Measurements from ENCODE around the gene TMEM31. TPM values are rescaled to one million over a fixed set of nuclear protein-coding genes. Genes with fewer than 3 reads are reported as not detected.

Gene TMEM31
- total RNA-seq, 1 donor from 2014 or later = not detected

DNA sequence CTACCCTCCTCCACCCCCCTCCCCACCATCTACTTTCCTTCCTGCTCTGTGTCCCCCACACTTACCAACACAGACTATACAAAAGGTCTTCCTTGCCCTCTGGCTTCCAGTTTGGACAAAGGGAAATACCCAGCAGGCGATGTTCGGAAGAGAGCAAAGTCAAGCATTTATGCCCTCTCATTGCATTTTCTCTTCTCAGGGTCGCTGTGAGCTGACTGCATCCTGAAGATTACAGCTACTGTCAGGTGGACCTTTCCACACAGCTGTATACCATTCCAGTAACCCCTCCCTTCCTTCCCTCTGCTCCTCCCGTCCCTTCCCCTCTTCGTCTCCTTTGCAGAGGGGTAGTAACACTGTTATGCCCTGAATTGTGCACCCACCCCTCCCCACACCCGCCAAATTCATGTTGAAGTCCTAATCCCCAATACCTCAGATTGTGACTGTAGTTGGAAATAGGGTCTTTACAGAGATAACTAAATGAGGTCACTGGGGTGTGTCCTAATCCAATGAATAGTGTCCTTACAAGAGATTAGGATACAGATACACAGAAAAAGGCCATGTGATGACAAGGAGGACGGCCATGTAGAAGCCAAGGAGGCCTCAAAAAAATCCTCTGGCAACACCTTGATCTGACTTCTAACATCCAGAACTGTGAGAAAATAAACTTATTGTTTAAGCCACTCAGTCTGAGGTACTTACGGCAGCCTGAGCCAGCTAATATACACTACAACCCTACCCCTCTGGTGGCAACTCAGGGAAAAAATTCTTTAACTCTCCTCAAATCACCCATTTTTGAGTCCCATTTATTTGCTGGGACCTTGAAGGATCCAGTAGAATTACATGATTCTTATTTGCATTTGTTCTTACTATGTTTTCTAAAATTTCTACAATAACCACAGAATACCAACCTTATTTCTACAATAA, 35.9 kb upstream of the TMEM31 start:
- Mint-ChIP-seq H3K27ac (no peak overlapping the region), H3K4me3 (no peak overlapping the region)

DNA sequence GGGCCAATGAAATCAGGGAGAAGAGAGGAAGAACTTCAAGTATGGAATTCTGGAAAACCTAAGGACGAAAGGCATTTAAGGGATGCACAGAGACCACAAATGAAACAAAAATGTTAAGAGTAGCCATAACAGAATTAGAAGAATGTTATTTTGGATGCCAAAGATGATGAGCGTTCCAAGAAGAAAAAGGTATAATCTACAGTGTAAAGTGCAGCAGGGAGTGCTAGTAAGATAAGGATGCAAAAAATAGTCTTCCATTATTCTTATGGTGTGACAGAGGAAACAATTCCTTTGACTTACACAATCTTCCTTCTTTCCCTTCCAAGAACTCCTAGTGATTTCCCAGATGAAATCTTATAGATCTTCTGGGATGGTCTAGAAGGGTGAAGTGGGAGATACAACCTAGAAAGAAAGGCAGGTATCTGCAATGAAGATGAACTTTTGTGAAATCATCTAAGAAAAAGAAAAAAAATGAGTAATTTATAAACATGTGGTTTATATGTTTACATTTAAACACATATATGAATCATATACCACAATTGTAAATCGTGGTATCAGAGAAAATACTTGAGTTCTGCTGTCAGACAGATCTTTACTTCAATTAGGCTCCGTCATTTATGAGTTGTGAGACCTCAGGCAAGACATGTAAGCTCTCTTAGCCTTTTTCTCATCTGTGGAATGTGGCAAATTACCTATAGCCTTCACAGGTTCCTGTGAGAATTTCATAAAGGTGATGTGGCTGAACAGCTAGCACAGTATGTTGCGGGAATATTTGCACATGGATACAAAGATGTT, 32.3 kb upstream of the TMEM31 start:
- Mint-ChIP-seq H3K27ac (no peak overlapping the region), H3K4me3 (no peak overlapping the region), H3K4me1 (no peaks in the 10 kb centered on the region), H3K9me3 (no peaks in the 10 kb centered on the region), H3K27me3 (no peaks in the 10 kb centered on the region), H3K36me3 (ENCODE audit: low read depth) (peaks cover 61% of the 10 kb centered on the region)
- DNase-seq (no peak), ATAC-seq (ENCODE audit: low read depth) (no peak)
- TF ChIP-seq, protein P1, sequence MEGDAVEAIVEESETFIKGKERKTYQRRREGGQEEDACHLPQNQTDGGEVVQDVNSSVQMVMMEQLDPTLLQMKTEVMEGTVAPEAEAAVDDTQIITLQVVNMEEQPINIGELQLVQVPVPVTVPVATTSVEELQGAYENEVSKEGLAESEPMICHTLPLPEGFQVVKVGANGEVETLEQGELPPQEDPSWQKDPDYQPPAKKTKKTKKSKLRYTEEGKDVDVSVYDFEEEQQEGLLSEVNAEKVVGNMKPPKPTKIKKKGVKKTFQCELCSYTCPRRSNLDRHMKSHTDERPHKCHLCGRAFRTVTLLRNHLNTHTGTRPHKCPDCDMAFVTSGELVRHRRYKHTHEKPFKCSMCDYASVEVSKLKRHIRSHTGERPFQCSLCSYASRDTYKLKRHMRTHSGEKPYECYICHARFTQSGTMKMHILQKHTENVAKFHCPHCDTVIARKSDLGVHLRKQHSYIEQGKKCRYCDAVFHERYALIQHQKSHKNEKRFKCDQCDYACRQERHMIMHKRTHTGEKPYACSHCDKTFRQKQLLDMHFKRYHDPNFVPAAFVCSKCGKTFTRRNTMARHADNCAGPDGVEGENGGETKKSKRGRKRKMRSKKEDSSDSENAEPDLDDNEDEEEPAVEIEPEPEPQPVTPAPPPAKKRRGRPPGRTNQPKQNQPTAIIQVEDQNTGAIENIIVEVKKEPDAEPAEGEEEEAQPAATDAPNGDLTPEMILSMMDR (IDR thresholded peaks at IDR 0.05) = no peak
- POLR2A ChIA-PET = no interaction called here
- CTCF ChIA-PET = no interaction called here
- intact Hi-C loops (cut with micrococcal nuclease) = no loop called here

More for the DNA sequence above, 35.9 kb upstream of the TMEM31 start:
- no peak for DNase-seq
- no peak for ATAC-seq (ENCODE audit: low read depth)
- TF ChIP-seq, protein P1 (IDR thresholded peaks at IDR 0.05) = no peak
- Mint-ChIP-seq H3K36me3 (ENCODE audit: low read depth) (peaks cover 46% of the 10 kb centered on the region), H3K4me1 (no peaks in the 10 kb centered on the region), H3K27me3 (no peaks in the 10 kb centered on the region), H3K9me3 (no peaks in the 10 kb centered on the region)
- CTCF ChIA-PET = no interaction called here
- POLR2A ChIA-PET = no interaction called here
- intact Hi-C loops (cut with micrococcal nuclease) = no loop called here

DNA sequence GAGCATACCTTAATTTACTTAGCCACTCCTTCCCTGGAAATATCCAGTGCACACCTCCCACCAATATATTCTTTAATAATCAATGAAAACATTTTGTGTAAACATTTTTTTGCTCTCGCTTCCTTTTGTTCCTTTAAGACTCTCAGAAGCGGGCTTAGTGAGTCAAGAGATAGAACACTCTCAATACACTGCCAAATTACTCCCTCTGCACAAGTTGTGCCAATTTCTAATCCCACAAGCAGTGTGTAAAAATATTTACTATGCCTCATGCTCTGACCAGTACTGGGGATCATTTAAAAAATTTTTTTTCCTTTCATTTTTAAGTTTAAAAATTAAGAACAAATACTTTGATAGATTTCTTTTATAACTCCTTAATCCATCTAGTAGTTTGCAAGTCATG, 29.3 kb upstream of the TMEM31 start:
- CTCF ChIA-PET = no interaction called here
- no peaks in the 10 kb centered on the region for H3K27me3 Mint-ChIP-seq
- peaks cover 4% of the 10 kb centered on the region for H3K4me1 Mint-ChIP-seq
- DNase-seq (no peak), ATAC-seq (ENCODE audit: low read depth) (no peak)
- no peak overlapping the region for H3K4me3 Mint-ChIP-seq
- H3K9me3 Mint-ChIP-seq = no peaks in the 10 kb centered on the region
- no peak overlapping the region for H3K27ac Mint-ChIP-seq
- POLR2A ChIA-PET = no interaction called here
- H3K36me3 Mint-ChIP-seq (ENCODE audit: low read depth) = peaks cover 53% of the 10 kb centered on the region
- intact Hi-C loops (cut with micrococcal nuclease) = loop anchor here (10.0 kb wide), 1 partner anchor 367 kb away; the partner anchor contains the start of gene BEX2
- TF ChIP-seq, protein P1 (IDR thresholded peaks at IDR 0.05) = no peak

DNA sequence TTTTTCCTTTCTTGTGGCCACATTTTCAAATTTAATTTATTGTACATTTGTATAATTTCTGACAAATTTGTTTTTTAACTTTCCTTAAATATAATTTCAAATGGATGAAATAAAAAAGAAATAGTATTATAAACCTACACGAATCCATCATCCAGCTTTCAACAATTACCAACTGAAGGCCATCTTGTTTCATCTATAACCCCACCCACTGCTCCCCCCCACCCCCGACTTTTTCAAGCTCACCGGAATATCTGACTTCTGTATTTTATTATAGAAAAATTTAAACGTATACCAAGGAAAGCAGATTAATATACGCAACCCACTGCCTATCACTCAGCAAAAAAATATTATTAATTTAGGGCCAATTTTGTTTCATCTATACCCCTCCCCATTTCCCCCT, 25.3 kb upstream of the TMEM31 start:
- H3K4me3 Mint-ChIP-seq = peak overlapping the region; percentile 80
- no peaks in the 10 kb centered on the region for H3K9me3 Mint-ChIP-seq
- peak overlapping the region; percentile 63 for H3K27ac Mint-ChIP-seq
- ChIA-PET CTCF (interaction anchor here (1.8 kb wide), 1 partner anchor 152 kb away, joined by 5 read pairs; no protein-coding TSS in a partner anchor), POLR2A (interaction anchor here (0.5 to 2.7 kb wide), 2 partner anchors 146 to 174 kb away, joined by 4 to 10 read pairs; partner anchors contain the start of gene RAB9B)
- intact Hi-C loops (cut with micrococcal nuclease) = loop anchor here (5.0 to 10.0 kb wide), 2 partner anchors 78 to 371 kb away; partner anchors contain the start of genes BEX2 and TCEAL3
- peaks cover 26% of the 10 kb centered on the region for H3K36me3 Mint-ChIP-seq (ENCODE audit: low read depth)
- TF ChIP-seq, protein P1 (IDR thresholded peaks at IDR 0.05) = no peak
- peaks cover 4% of the 10 kb centered on the region for H3K4me1 Mint-ChIP-seq
- DNase-seq = no peak
- ATAC-seq (ENCODE audit: low read depth) = no peak
- no peaks in the 10 kb centered on the region for H3K27me3 Mint-ChIP-seq

All from activated B cell treated with CpG ODN at 0.5 μM for 24 hours (primary cell).